ENCODE measurements around the gene AUNIP.

AUNIP gene

DNA sequence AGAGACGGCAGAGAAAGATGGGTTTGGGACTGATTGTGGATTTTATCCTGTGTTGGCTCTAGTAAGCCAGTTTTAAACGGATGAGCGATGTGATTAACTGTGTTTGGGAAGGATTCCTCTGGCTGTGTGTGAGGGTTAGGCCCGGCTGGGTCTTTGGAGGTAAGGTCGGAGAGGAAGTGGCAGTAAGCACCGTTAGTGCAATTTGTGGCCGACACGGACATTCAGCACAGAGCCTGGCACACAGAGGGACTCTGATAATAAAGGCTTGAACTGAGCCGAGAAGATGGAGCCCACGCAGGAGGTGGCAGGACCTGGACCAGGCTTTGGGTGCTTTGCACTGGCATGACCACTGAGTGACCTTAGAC lies 38.2 kb downstream of the AUNIP start:
- peak; percentile 21 for TF ChIP-seq POLR2A (IDR thresholded peaks at IDR 0.05; ENCODE audit: low read length)
- TF ChIP-seq GATA1 (IDR thresholded peaks at IDR 0.05; ENCODE audit: low read depth, low read length) = no peak
- DNase-seq = no peak

DNA sequence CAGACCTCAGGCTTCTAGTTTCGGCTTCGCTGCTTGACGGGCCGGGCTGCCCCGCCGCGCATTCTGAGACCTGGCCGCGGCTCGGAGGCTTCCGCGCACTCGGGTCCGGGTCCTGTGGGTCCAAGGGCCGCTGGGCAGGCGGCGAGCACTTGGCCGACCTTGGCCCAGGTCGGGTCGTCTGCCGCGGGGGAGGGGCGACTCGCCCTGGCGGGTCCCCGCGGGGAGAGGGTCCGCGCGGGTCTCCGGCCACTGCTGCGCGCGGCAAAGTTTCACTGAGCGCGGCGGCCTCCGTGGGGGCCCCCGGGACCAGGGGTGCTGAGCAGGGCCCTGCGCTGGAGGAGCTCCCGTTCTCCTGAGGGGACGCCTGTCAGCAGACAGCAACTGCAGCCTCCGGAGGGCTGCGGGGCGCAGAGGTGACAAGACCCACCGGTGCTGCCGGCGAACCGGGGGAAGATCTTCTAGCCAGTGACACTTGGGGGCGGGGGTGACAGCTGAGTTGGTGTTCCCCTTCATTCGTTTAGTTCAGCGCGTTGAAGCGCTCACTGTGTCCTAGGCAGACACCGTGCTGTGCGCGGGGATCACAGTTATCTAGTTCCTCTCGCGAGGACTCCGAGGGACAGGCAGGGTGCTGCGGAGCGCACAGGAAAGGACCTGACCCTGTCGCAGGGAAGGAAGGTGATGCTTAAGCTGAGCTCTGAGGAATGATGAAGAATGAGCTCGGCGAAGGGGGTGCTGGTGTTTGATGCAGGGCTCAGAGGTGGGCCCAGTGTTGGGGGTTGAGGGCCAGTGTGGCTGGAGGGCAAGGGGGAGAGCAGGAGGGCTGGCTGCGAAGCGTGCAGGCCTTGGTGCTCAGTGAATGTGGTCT lies 38.8 kb downstream of the AUNIP start:
- TF ChIP-seq POLR2A (IDR thresholded peaks at IDR 0.05; ENCODE audit: low read length) (no peak), GATA1 (IDR thresholded peaks at IDR 0.05; ENCODE audit: low read depth, low read length) (no peak)
- peak in 1 of 2 experiments; percentile 81 for DNase-seq

- TF ChIP-seq POLR2A (IDR thresholded peaks at IDR 0.05; ENCODE audit: low read length) = peak; percentile 73
- no peak for TF ChIP-seq GATA1 (IDR thresholded peaks at IDR 0.05; ENCODE audit: low read depth, low read length)
- peak; percentile 90 to 92 for DNase-seq
Measured at GRCh38 chr1:25819491-25820246, 39.6 kb downstream of the AUNIP start, which contains the start of gene MTFR1L. Gene MTFR1L (plus strand): TSS chr1:25819954. CDS start chr1:25823105, 3,151 bp downstream.

GRCh38 chr1:25818569-25818968 lies 40.7 kb downstream of the AUNIP start:
- DNase-seq = no peak
- TF ChIP-seq GATA1 (IDR thresholded peaks at IDR 0.05; ENCODE audit: low read depth, low read length) (no peak), POLR2A (IDR thresholded peaks at IDR 0.05; ENCODE audit: low read length) (no peak)

DNA sequence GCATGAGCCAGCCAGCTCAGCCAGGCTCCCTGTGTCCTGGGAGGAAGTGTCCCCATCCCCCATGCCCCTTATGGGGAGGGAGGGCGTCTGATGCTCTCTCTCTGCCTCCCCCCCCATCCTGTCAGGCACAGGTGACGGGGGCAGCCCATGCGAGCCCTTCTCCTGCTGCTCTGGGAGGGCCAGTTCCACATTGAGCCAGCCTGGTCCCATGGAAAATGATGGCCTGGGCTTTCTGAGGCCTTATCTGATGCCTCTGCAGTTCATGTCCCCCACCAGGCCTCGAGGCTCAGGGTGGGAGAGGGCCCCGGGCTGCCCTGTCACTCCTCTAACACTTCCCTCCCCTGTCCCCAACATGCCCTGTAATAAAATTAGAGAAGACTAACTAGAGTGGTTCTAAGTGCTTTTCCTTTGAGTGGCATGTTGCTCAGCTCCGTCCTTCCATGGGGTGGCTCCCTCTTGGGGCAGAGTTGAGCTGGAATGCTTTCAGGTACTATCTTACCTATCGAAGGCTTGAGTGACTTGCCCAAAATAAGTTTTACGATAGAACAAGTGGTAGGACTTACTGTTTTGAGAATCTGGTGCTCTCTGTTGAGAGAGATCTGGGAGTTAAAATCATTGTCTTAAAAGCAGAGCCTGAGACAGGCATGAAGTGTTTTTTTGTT lies 41.3 kb downstream of the AUNIP start:
- TF ChIP-seq POLR2A (IDR thresholded peaks at IDR 0.05; ENCODE audit: low read length) (no peak), GATA1 (IDR thresholded peaks at IDR 0.05; ENCODE audit: low read depth, low read length) (no peak)
- no peak for DNase-seq

DNA sequence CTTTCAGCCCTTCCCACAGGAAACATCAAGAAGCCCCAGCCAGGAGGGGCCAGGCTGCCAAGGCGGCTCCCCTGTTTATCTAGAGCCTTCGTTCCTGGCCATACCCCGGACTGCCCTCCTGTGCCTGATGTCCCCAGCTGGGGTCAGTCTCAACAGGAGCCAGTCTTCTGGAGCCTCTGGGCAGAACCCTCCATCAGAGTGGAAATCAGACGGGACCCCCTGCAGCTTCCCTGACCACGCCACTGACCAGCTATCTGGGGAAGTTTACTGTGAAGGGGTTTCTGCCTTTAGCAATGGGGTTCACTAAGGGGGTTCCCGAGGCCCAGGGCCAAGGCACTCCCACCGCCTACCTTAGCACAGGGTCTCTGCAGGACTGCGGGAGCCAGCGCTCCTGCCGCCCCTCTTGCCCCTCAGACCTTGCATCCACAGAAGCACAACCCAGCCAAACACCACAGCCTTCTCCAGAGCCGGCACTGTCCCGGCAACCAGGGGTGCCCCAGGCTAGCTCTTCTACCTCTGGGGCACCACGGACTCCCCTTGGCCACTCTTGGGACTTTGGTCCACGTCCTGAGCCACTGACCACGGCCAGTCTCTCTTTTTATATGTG lies 43.0 kb downstream of the AUNIP start:
- TF ChIP-seq POLR2A (IDR thresholded peaks at IDR 0.05; ENCODE audit: low read length) (no peak), GATA1 (IDR thresholded peaks at IDR 0.05; ENCODE audit: low read depth, low read length) (no peak)
- no peak for DNase-seq

DNA sequence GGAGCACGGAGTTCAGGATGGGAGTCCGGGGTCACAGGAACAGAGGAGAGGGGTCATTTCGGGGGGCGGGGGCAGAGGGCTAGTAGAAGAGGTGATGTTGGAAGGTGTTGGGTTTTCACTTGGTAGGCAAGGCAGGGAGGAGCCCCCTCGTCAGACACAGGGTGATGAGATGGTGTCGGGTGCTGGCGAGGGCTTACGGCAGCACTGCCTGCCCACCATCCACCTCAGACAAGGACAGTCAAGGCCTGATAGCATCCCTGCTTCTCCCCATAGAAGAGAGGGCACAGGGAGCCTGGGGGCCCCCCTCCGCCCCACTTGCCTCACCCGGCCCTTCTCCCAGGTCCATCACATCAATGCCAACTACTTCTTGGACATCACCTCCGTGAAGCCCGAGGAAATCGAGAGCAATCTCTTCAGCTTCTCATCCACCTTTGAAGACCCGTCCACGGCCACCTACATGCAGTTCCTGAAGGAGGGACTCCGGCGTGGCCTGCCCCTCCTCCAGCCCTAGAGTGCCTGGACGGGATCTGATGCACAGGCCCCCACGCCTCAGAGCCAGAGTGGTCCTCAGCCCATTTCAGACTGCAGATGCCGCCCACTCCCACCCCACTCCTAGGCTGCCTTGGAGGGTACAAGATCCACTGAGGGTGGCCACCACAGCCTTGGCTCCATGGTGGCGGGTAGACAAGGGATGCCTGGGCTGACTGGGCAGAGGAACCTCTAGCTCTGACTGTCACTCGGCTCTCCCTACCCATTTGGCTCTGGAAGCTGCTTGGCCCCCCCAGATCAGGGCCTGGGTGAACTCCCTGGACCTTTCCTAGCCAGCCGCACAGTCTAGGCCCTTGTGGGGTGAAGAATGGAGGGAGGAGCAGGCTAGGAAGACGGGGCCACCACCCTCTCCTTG lies 43.8 kb downstream of the AUNIP start:
- TF ChIP-seq GATA1 (IDR thresholded peaks at IDR 0.05; ENCODE audit: low read depth, low read length) (no peak), POLR2A (IDR thresholded peaks at IDR 0.05; ENCODE audit: low read length) (no peak)
- no peak for DNase-seq

GRCh38 chr1:25814549-25815087 lies 44.6 kb downstream of the AUNIP start:
- no peak for TF ChIP-seq GATA1 (IDR thresholded peaks at IDR 0.05; ENCODE audit: low read depth, low read length)
- TF ChIP-seq POLR2A (IDR thresholded peaks at IDR 0.05; ENCODE audit: low read length) = no peak
- DNase-seq = no peak

DNA sequence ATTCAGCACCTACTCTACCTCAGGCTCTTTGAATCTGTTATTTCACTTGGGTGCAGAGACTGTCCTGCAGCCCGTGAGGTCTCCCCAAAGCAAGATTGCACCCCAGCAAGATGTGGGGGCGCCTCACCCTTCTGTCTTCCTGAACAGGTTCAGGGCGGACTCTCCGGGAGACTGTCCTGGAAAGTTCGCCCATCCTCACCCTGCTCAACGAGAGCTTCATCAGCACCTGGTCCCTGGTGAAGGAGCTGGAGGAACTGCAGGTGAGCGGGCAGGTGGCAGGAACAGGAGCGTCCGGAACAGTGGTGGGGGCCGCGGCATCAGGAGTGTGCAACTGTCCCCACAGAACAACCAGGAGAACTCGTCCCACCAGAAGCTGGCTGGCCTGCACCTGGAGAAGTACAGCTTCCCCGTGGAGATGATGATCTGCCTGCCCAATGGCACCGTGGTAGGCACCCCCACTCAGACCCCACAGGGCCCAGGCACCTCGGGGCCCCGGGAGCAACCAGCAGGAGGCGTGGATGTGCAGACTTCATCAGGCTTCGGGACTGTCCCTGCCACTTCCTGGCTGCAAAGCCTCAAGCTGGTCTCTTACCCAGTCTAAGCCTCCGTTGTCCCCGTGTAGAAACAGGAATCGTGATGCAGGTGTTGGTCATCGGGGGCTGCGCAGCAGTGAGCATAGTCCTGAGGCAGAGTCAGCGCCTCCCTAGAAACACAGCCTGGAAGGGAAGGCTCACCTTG lies 45.4 kb downstream of the AUNIP start:
- TF ChIP-seq POLR2A (IDR thresholded peaks at IDR 0.05; ENCODE audit: low read length) (no peak), GATA1 (IDR thresholded peaks at IDR 0.05; ENCODE audit: low read depth, low read length) (no peak)
- no peak for DNase-seq

DNA sequence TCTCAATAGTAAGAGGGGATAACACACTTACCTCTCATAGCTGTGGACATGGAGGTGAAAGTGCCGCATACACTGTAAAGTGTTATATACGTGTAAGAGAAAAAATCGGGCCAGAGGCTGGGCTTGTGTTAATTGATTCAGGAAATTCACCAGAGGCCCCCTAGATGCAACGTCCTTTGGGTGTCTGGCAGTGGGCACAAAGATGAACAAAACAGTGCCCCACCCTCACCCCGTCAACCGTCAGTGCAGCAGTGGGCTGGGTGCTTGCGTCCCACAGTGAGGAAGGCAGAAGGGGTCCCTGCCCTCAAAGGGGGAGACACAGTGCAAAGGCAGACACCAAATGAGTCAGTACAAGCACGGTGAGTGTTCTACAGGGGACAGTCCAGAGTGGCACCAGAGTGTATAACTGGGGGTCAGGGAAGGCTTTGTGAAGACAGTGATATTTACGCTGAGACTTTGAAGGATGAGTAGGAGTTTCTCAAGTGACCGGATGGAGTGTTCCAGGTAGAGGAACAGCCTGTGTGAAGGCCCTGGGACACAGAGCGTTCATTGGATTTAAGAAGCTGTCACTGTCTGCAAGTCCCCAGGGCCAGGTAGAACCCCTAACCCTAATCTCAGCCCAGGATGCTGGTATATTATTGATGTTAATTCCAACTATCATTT lies 46.1 kb downstream of the AUNIP start:
- DNase-seq = no peak
- TF ChIP-seq GATA1 (IDR thresholded peaks at IDR 0.05; ENCODE audit: low read depth, low read length) (no peak), POLR2A (IDR thresholded peaks at IDR 0.05; ENCODE audit: low read length) (no peak)

- no peak for TF ChIP-seq GATA1 (IDR thresholded peaks at IDR 0.05; ENCODE audit: low read depth, low read length)
- TF ChIP-seq POLR2A (IDR thresholded peaks at IDR 0.05; ENCODE audit: low read length) = no peak
- no peak for DNase-seq
Measured at GRCh38 chr1:25811384-25812082, 47.7 kb downstream of the AUNIP start.
